Measurements from ENCODE around the gene RPGRIP1. TPM values are rescaled to one million over a fixed set of nuclear protein-coding genes. Genes with fewer than 3 reads are reported as not detected.

Gene RPGRIP1
- total and polyA plus RNA-seq, 9 of the 15 experiments (the other 6 are each of a cell fraction or from before 2014, with no cell fraction given) = 0.47 to 0.95 (median 0.65) TPM; not detected in 1

GRCh38 chr14:21299562-21300130 lies 19.8 kb downstream of the RPGRIP1 start:
- no peaks in the 10 kb centered on the region for H4K20me1 ChIP-seq (replicated peaks; ENCODE audit: control insufficient read depth, insufficient read depth, low read length)
- H3K4me3 ChIP-seq = no peak overlapping the region
- H3K27me3 ChIP-seq (ENCODE audit: control insufficient read depth in 2 of 2, insufficient read depth in 2 of 2, low read length in 2 of 2) = no peaks in the 10 kb centered on the region
- BruUV-seq (replicated peaks) = no TSS peak
- no peaks in the 10 kb centered on the region for H3K9me3 ChIP-seq (replicated peaks; ENCODE audit: control insufficient read depth, insufficient read depth, low read depth, low read length)
- ChIA-PET CTCF (ENCODE audit: low intra/inter-chr PET ratio) (no interaction called here), POLR2A (interaction anchor here (0.7 to 1.1 kb wide), 6 partner anchors 8 to 36 kb away, joined by 3 read pairs; no protein-coding TSS in a partner anchor)
- no peaks in the 10 kb centered on the region for H3K36me3 ChIP-seq (ENCODE audit: control insufficient read depth, insufficient read depth, low read length)
- in situ Hi-C loops (cut with MboI) (no loop called here), intact Hi-C loops (cut with micrococcal nuclease) (no loop called here)
- H3K79me2 ChIP-seq (ENCODE audit: control insufficient read depth, insufficient read depth, low read length) = no peaks in the 10 kb centered on the region
- no peaks in the 10 kb centered on the region for H3K9me1 ChIP-seq (ENCODE audit: control insufficient read depth, insufficient read depth, low read length)
- peak overlapping the region; percentile 19 to 36; a peak in 2 of 4 replicates for H3K9ac ChIP-seq (ENCODE audit: insufficient read depth in 1 of 2, low read depth in 2 of 2, low read length in 2 of 2)
- peak overlapping the region; percentile 45 for H2AFZ ChIP-seq (ENCODE audit: low read depth, low read length)
- 25% methylated on average over 8 of the region's 10 CpGs for WGBS (ENCODE audit: insufficient coverage, low coverage, missing lambda C conversion rate)
- no peak overlapping the region; the same call in 2 of the 3 replicates for H3K27ac ChIP-seq (ENCODE audit: extremely low read depth, low read depth, low read length)
- ATAC-seq = peak; percentile 80
- DNase-seq (ENCODE audit: extremely low read depth in 1 of 4, low spot score in 3 of 4) = peak; percentile 11 to 50 (median 28)
- peak; percentile 54 for FAIRE-seq
- H3K4me1 ChIP-seq (replicated peaks in 1 of 2; ENCODE audit: control insufficient read depth in 2 of 2, insufficient read depth in 2 of 2, low read length in 2 of 2) = peaks cover 3 to 24% of the 10 kb centered on the region in 2 experiments; a peak in 3 of 5 replicates
- no peak overlapping the region for H3K4me2 ChIP-seq (ENCODE audit: insufficient read depth, low read length)
- TF ChIP-seq ZNF431 (CRISPR knock-in tag; IDR thresholded peaks at IDR 0.05) = no peak
- no peak for TF ChIP-seq JUND (IDR thresholded peaks at IDR 0.05; ENCODE audit: borderline replicate concordance, low read depth, low read length)
- no peak for TF ChIP-seq JUND (tag; IDR thresholded peaks at IDR 0.05; ENCODE audit: borderline replicate concordance, low read depth, low read length)
- TF ChIP-seq, protein P1, sequence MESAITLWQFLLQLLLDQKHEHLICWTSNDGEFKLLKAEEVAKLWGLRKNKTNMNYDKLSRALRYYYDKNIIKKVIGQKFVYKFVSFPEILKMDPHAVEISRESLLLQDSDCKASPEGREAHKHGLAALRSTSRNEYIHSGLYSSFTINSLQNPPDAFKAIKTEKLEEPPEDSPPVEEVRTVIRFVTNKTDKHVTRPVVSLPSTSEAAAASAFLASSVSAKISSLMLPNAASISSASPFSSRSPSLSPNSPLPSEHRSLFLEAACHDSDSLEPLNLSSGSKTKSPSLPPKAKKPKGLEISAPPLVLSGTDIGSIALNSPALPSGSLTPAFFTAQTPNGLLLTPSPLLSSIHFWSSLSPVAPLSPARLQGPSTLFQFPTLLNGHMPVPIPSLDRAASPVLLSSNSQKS (CRISPR knock-in tag; IDR thresholded peaks at IDR 0.05) = no peak
- TF ChIP-seq BCLAF1 (IDR thresholded peaks at IDR 0.05; ENCODE audit: borderline replicate concordance in 1 of 2, control insufficient read depth in 1 of 2, low read depth in 2 of 2, low read length in 1 of 2) = no peak
- no peak for TF ChIP-seq HDAC6 (IDR thresholded peaks at IDR 0.05; ENCODE audit: low read depth, low read length)
- no peak for TF ChIP-seq BCL6 (CRISPR knock-in tag; IDR thresholded peaks at IDR 0.05)
- TF ChIP-seq HIVEP1 (CRISPR knock-in tag; IDR thresholded peaks at IDR 0.05) = no peak
- TF ChIP-seq, protein P2, sequence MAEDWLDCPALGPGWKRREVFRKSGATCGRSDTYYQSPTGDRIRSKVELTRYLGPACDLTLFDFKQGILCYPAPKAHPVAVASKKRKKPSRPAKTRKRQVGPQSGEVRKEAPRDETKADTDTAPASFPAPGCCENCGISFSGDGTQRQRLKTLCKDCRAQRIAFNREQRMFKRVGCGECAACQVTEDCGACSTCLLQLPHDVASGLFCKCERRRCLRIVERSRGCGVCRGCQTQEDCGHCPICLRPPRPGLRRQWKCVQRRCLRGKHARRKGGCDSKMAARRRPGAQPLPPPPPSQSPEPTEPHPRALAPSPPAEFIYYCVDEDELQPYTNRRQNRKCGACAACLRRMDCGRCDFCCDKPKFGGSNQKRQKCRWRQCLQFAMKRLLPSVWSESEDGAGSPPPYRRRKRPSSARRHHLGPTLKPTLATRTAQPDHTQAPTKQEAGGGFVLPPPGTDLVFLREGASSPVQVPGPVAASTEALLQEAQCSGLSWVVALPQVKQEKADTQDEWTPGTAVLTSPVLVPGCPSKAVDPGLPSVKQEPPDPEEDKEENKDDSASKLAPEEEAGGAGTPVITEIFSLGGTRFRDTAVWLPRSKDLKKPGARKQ (CRISPR knock-in tag; IDR thresholded peaks at IDR 0.05) = no peak
- TF ChIP-seq EHMT2 (IDR thresholded peaks at IDR 0.05) = no peak
- TF ChIP-seq HES1 (IDR thresholded peaks at IDR 0.05; ENCODE audit: low read depth) = no peak
- no peak for TF ChIP-seq KDM1A (IDR thresholded peaks at IDR 0.05)
- TF ChIP-seq USF2 (CRISPR knock-in tag; IDR thresholded peaks at IDR 0.05) = no peak
